Calu3 (cell line): ENCODE data around the gene RWDD3. TPM values are rescaled to one million over a fixed set of nuclear protein-coding genes. Genes with fewer than 3 reads are reported as not detected.

Source experiments
- BruUV-seq: library from RNA; stranded (reverse); fragments of 400-500 nt; replicated peaks from 2 replicates; lab custom pipeline; 2021; lab: Mats Ljungman, UMichigan
- CTCF ChIA-PET: fragments of 300-600 bp; sonication (Branson Sonifier 250); formaldehyde crosslinking; loops from one replicate; lab custom pipeline; 2022; ENCODE audit warnings: antibody characterized with exemption; lab: Charles Lee
- DNase-seq: peaks from one replicate; pipeline ENCODE4 v3.0.0; 2022
- H3K27ac Mint-ChIP-seq: one replicate; pipeline ENCODE4 v1.8.0; 2022; ENCODE audit warnings: mixed read lengths; ENCODE audit not compliant: unreplicated experiment
- H3K27me3 Mint-ChIP-seq: one replicate; pipeline ENCODE4 v1.8.0; 2022; ENCODE audit warnings: mixed read lengths; ENCODE audit not compliant: unreplicated experiment
- H3K36me3 Mint-ChIP-seq: one replicate; pipeline ENCODE4 v1.8.0; 2022; ENCODE audit warnings: mild to moderate bottlenecking, moderate library complexity, mixed read lengths; ENCODE audit not compliant: insufficient read depth, unreplicated experiment
- H3K4me1 Mint-ChIP-seq: one replicate; pipeline ENCODE4 v1.8.0; 2022; ENCODE audit warnings: mild to moderate bottlenecking, low read depth, mixed read lengths; ENCODE audit not compliant: unreplicated experiment
- H3K4me3 Mint-ChIP-seq: one replicate; pipeline ENCODE4 v1.8.0; 2022; ENCODE audit warnings: mild to moderate bottlenecking, low read depth, moderate library complexity, mixed read lengths; ENCODE audit not compliant: unreplicated experiment
- H3K9me3 Mint-ChIP-seq: one replicate; pipeline ENCODE4 v1.8.0; 2022; ENCODE audit warnings: low read depth, mixed read lengths; ENCODE audit not compliant: unreplicated experiment
- intact Hi-C: fragments of 100-400 bp; cut with micrococcal nuclease; formaldehyde crosslinking; loops from one replicate; pipeline ENCODE4 v1.10.0; 2022; ENCODE audit not compliant: unreplicated experiment
- total RNA-seq: library from RNA; stranded (reverse); gene quantifications from 2 replicates; pipeline ENCODE4 v1.2.3, GENCODE V29; 2022
- TF ChIP-seq, protein P1 (sequence below): fragments of 200-600 bp; IDR thresholded peaks from one replicate; pipeline ENCODE4 v1.8.0; 2022; ENCODE audit warnings: antibody characterized with exemption; ENCODE audit not compliant: unreplicated experiment

Gene RWDD3
- total RNA-seq, 1 experiment from 2014 or later: 25.2 TPM

GRCh38 chr1:95254959-95255358, 20.9 kb downstream of the RWDD3 start:
- CTCF ChIA-PET: no interaction called here
- no peak overlapping the region for H3K27ac Mint-ChIP-seq

DNA sequence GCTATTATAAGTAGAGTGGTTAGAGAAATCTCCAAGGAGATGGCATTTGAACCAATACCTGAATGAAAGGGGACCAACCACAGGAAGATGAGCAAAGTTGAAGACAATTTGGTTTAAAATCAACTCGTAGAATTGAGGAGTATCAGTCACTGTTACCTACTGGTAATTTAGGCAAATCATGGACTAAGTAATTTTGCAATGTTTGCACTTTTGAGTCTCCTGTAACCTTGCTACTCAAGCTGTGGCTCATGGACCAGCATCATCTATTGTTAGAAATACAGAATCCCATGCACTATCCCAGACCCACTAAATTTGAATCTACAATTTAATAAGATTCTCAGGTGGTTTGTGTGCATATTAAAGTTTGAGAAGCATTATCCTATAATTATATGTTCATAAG, 21.8 kb downstream of the RWDD3 start:
- Mint-ChIP-seq H3K36me3 (peaks cover 21% of the 10 kb centered on the region), H3K27me3 (no peaks in the 10 kb centered on the region), H3K4me3 (no peak overlapping the region), H3K27ac (no peak overlapping the region), H3K4me1 (peaks cover 38% of the 10 kb centered on the region), H3K9me3 (no peaks in the 10 kb centered on the region)
- BruUV-seq: no TSS peak
- TF ChIP-seq, protein P1, sequence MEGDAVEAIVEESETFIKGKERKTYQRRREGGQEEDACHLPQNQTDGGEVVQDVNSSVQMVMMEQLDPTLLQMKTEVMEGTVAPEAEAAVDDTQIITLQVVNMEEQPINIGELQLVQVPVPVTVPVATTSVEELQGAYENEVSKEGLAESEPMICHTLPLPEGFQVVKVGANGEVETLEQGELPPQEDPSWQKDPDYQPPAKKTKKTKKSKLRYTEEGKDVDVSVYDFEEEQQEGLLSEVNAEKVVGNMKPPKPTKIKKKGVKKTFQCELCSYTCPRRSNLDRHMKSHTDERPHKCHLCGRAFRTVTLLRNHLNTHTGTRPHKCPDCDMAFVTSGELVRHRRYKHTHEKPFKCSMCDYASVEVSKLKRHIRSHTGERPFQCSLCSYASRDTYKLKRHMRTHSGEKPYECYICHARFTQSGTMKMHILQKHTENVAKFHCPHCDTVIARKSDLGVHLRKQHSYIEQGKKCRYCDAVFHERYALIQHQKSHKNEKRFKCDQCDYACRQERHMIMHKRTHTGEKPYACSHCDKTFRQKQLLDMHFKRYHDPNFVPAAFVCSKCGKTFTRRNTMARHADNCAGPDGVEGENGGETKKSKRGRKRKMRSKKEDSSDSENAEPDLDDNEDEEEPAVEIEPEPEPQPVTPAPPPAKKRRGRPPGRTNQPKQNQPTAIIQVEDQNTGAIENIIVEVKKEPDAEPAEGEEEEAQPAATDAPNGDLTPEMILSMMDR: no peak
- no peak for DNase-seq
- intact Hi-C loops: no loop called here
- CTCF ChIA-PET: no interaction called here

More at GRCh38 chr1:95254959-95255358, 20.9 kb downstream of the RWDD3 start:
- Mint-ChIP-seq H3K4me1 (peaks cover 35% of the 10 kb centered on the region), H3K4me3 (no peak overlapping the region), H3K36me3 (peaks cover 21% of the 10 kb centered on the region), H3K27me3 (no peaks in the 10 kb centered on the region), H3K9me3 (no peaks in the 10 kb centered on the region)
- TF ChIP-seq, protein P1: no peak
- no TSS peak for BruUV-seq
- no peak for DNase-seq
- intact Hi-C loops: no loop called here

DNA sequence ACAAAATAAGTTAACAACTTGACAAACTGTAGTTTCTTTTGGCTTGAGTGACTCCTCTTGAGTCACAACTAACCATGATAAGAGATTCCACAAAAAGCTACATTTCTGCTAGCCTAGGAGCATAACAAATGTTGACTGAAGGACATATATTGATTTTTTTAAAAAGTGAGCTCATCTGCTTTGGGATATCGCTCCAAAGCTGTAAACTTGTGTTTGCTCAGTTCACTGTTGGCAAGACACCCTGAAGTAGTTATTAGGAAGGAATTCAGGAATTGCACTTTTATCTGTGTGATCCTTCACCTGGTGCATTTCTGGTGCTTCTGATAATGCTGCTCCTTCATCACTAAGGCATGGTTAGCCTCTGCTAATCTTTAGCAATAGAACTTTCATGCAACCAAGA, 23.7 kb downstream of the RWDD3 start:
- peak overlapping the region; percentile 68 for H3K27ac Mint-ChIP-seq
- peak; percentile 31 for DNase-seq
- TF ChIP-seq, protein P1: no peak
- H3K36me3 Mint-ChIP-seq: peaks cover 16% of the 10 kb centered on the region
- peaks cover 2% of the 10 kb centered on the region for H3K9me3 Mint-ChIP-seq
- no peak overlapping the region for H3K4me3 Mint-ChIP-seq
- CTCF ChIA-PET: interaction anchor here (0.5 to 1.6 kb wide), 7 partner anchors 9 to 224 kb away, joined by 3 to 11 read pairs (median 5); partner anchors contain the start of genes ALG14 and RWDD3
- H3K27me3 Mint-ChIP-seq: no peaks in the 10 kb centered on the region
- H3K4me1 Mint-ChIP-seq: peaks cover 38% of the 10 kb centered on the region
- BruUV-seq: no TSS peak
- intact Hi-C loops: no loop called here

DNA sequence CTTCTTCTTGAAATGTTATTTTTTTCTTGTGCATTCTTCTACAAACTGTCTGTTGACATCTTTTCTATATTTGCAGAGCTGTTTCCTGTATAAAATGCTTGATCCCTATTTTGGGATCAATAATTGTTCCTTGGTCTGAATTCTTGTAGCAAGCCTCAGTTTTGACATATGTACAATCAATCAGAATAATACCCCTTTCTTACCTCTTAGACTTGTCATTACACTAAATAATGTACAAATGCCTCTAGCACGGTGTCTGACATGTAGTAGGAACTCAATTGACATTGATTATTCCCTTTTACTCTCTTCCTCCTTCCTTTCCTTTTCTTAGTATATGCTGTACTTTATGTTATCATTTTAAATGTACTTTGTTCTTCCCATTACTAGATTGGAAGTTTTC, 25.2 kb downstream of the RWDD3 start:
- Mint-ChIP-seq H3K4me3 (no peak overlapping the region), H3K36me3 (peaks cover 11% of the 10 kb centered on the region), H3K4me1 (peaks cover 38% of the 10 kb centered on the region), H3K27ac (peak overlapping the region; percentile 76), H3K9me3 (peaks cover 2% of the 10 kb centered on the region), H3K27me3 (no peaks in the 10 kb centered on the region)
- BruUV-seq: no TSS peak
- TF ChIP-seq, protein P1: no peak
- DNase-seq: no peak
- intact Hi-C loops: no loop called here
- CTCF ChIA-PET: no interaction called here
